ENCODE results near the gene SLITRK6.

DNA sequence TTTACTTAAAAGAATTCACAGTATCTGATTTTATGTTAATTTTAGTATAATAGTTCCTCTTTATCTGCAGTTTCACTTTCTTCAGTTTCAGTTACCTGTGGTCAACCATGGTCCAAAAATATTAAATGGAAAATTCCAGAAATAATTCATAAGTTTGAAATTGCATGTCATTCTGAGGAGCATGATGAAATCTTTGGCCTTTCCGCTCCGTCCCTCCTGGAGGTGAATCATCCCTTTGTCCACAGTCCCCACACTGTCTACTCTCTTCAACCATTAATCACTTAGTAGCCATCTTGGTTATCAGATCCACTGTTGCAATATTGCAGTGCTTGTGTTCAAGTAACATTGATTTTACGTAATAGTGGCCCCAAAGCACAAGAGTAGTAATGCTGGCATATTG is 26.9 kb downstream of the SLITRK6 start:
- TF ChIP-seq CREB1 (IDR thresholded peaks at IDR 0.05; ENCODE audit: low read depth) (no peak), FOXM1 (IDR thresholded peaks at IDR 0.05; ENCODE audit: borderline replicate concordance, low read depth) (no peak), YY1 (IDR thresholded peaks at IDR 0.05; ENCODE audit: low read depth) (no peak), EP300 (IDR thresholded peaks at IDR 0.05; ENCODE audit: borderline replicate concordance) (no peak), NFIC (IDR thresholded peaks at IDR 0.05) (no peak), RAD21 (IDR thresholded peaks at IDR 0.05; ENCODE audit: low read depth) (no peak), ZBTB7A (IDR thresholded peaks at IDR 0.05; ENCODE audit: low read depth) (no peak), CEBPB (IDR thresholded peaks at IDR 0.05) (no peak), TEAD4 (IDR thresholded peaks at IDR 0.05) (no peak), USF1 (IDR thresholded peaks at IDR 0.05) (no peak)
- TF ChIP-seq, protein P1, sequence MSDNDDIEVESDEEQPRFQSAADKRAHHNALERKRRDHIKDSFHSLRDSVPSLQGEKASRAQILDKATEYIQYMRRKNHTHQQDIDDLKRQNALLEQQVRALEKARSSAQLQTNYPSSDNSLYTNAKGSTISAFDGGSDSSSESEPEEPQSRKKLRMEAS (IDR thresholded peaks at IDR 0.05) = no peak
- TF ChIP-seq, protein P2, sequence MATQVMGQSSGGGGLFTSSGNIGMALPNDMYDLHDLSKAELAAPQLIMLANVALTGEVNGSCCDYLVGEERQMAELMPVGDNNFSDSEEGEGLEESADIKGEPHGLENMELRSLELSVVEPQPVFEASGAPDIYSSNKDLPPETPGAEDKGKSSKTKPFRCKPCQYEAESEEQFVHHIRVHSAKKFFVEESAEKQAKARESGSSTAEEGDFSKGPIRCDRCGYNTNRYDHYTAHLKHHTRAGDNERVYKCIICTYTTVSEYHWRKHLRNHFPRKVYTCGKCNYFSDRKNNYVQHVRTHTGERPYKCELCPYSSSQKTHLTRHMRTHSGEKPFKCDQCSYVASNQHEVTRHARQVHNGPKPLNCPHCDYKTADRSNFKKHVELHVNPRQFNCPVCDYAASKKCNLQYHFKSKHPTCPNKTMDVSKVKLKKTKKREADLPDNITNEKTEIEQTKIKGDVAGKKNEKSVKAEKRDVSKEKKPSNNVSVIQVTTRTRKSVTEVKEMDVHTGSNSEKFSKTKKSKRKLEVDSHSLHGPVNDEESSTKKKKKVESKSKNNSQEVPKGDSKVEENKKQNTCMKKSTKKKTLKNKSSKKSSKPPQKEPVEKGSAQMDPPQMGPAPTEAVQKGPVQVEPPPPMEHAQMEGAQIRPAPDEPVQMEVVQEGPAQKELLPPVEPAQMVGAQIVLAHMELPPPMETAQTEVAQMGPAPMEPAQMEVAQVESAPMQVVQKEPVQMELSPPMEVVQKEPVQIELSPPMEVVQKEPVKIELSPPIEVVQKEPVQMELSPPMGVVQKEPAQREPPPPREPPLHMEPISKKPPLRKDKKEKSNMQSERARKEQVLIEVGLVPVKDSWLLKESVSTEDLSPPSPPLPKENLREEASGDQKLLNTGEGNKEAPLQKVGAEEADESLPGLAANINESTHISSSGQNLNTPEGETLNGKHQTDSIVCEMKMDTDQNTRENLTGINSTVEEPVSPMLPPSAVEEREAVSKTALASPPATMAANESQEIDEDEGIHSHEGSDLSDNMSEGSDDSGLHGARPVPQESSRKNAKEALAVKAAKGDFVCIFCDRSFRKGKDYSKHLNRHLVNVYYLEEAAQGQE (IDR thresholded peaks at IDR 0.05; ENCODE audit: low read depth) = no peak

Measured in Ishikawa (cell line).